Keratinocyte (primary cell): Measurements from ENCODE around the gene NCF2. TPM values are rescaled to one million over a fixed set of nuclear protein-coding genes. Genes with fewer than 3 reads are reported as not detected.

ENCODE experiments used
- DNase-seq: peaks from one replicate; pipeline ENCODE4 v3.0.0-alpha.2; 2011; ENCODE audit warnings: low read depth, missing footprints, low spot score
- FAIRE-seq: peaks from 2 replicates; lab custom pipeline; 2011; peaks lifted over from hg19 to GRCh38; lab: Jason Lieb, UNC
- H2AFZ ChIP-seq: 2 replicates; pipeline ENCODE4 v1.6.0; 2012; ENCODE audit warnings: low read length, control low read depth, inconsistent platforms; ENCODE audit not compliant: control insufficient read depth
- H3K27ac ChIP-seq: 2 replicates; pipeline ENCODE4 v1.5.1; 2011; ENCODE audit warnings: low read length; ENCODE audit not compliant: control insufficient read depth, insufficient read depth
- H3K27me3 ChIP-seq: 3 replicates; pipeline ENCODE4 v1.6.0; 2011; ENCODE audit warnings: low read length; ENCODE audit not compliant: control insufficient read depth, insufficient read depth; ENCODE audit errors: extremely low read depth
- H3K36me3 ChIP-seq, 2 experiments: 2 replicates in 1 of 2; 3 replicates in 1 of 2; pipeline ENCODE4 v1.5.1; 2011; ENCODE audit warnings: low read length in 2 of 2, mild to moderate bottlenecking in 1 of 2; ENCODE audit not compliant: control insufficient read depth in 2 of 2, insufficient read depth in 2 of 2; ENCODE audit errors: extremely low read depth in 1 of 2
- H3K4me1 ChIP-seq: 3 replicates; pipeline ENCODE4 v1.5.1; 2011; ENCODE audit warnings: low read length; ENCODE audit not compliant: control insufficient read depth, insufficient read depth; ENCODE audit errors: extremely low read depth
- H3K4me2 ChIP-seq: 3 replicates; pipeline ENCODE4 v1.6.0; 2011; ENCODE audit warnings: low read depth, low read length; ENCODE audit not compliant: control insufficient read depth, insufficient read depth; ENCODE audit errors: extremely low read depth
- H3K4me3 ChIP-seq, 3 experiments: fragments of 200-600 bp in 1 of 3; sonication (generic) in 1 of 3; 2 replicates in 2 of 3; 3 replicates in 1 of 3; pipeline ENCODE4 v1.5.1; 2011 to 2016; ENCODE audit warnings: low read length in 3 of 3, mild to moderate bottlenecking in 3 of 3, control low read depth in 2 of 3, inconsistent platforms in 1 of 3, low read depth in 1 of 3, mixed read lengths in 1 of 3, mixed run types in 1 of 3, moderate library complexity in 1 of 3; ENCODE audit not compliant: control insufficient read depth in 2 of 3, insufficient read depth in 2 of 3; ENCODE audit errors: extremely low read depth in 1 of 3
- H3K79me2 ChIP-seq: 2 replicates; pipeline ENCODE4 v1.6.0; 2012; ENCODE audit warnings: low read length; ENCODE audit not compliant: control insufficient read depth, insufficient read depth
- H3K9ac ChIP-seq: 3 replicates; pipeline ENCODE4 v1.6.0; 2011; ENCODE audit warnings: low read length; ENCODE audit not compliant: control insufficient read depth, insufficient read depth; ENCODE audit errors: extremely low read depth
- H3K9me1 ChIP-seq: 3 replicates; pipeline ENCODE4 v1.6.0; 2011; ENCODE audit warnings: low read length; ENCODE audit not compliant: control insufficient read depth, insufficient read depth; ENCODE audit errors: extremely low read depth
- H3K9me3 ChIP-seq: 2 replicates; pipeline ENCODE4 v1.5.1; 2012; ENCODE audit warnings: low read depth, low read length; ENCODE audit not compliant: control insufficient read depth
- H4K20me1 ChIP-seq: 3 replicates; pipeline ENCODE4 v1.6.0; 2011; ENCODE audit warnings: low read length; ENCODE audit not compliant: control insufficient read depth, insufficient read depth; ENCODE audit errors: extremely low read depth
- EZH2 ChIP-seq: IDR thresholded peaks from one replicate; pipeline ENCODE4 v1.6.1; 2012; ENCODE audit warnings: inconsistent platforms, mild to moderate bottlenecking, low read length, moderate library complexity
- dilution Hi-C: fragments of 300-500 bp; cut with MboI; formaldehyde crosslinking; loops from one replicate; pipeline ENCODE4 v1.7.0; 2020; ENCODE audit warnings: low sequenced_read_pairs; ENCODE audit not compliant: extremely low pct_ligation_motif_present
- polyA plus RNA-seq, 5 experiments: library from polyadenylated mRNA; depleted of rRNA in 3 of 5; stranded (reverse) in 3 of 5; stranded (forward) in 1 of 5; unstranded in 1 of 5; fragments of >200 nt; gene quantifications; 1 replicate in 1 of 5; 2 replicates in 3 of 5; 3 replicates in 1 of 5; pipeline versions ENCODE4 v1.2.1 to v1.2.3, GENCODE V29; 2011 to 2012; ENCODE audit warnings: missing spikeins in 2 of 5, low read depth in 1 of 5, low replicate concordance in 1 of 5
- TF ChIP-seq, protein P1 (sequence below), 3 experiments: IDR thresholded peaks in 1 of 3; conservative IDR thresholded peaks in 1 of 3; optimal IDR thresholded peaks in 1 of 3; 2 replicates in 2 of 3; 3 replicates in 1 of 3; pipeline versions ENCODE3 to v1.5.1; 2011; ENCODE audit warnings: low read length in 3 of 3, mild to moderate bottlenecking in 3 of 3, moderate library complexity in 2 of 3, control low read depth in 1 of 3, inconsistent platforms in 1 of 3; ENCODE audit not compliant: insufficient read depth in 2 of 3; ENCODE audit errors: extremely low read depth in 1 of 3

Gene NCF2
- polyA plus RNA-seq, 1 donor (not counting 4 experiments of a cell fraction or from before 2014, with no cell fraction given), result 9.2 TPM

- Histone ChIP-seq H3K9me1 (no peaks in the 10 kb centered on the region), H2AFZ (no peak overlapping the region), H3K27me3 (no peaks in the 10 kb centered on the region), H3K27ac (no peak overlapping the region), H3K9ac (no peak overlapping the region), H3K4me3 (no peak overlapping the region), H3K36me3 (peaks cover 0 to 2% of the 10 kb centered on the region in 2 experiments), H3K4me1 (peaks cover 12% of the 10 kb centered on the region), H3K4me2 (no peak overlapping the region), H3K9me3 (no peaks in the 10 kb centered on the region), H3K79me2 (no peaks in the 10 kb centered on the region), H4K20me1 (no peaks in the 10 kb centered on the region)
- dilution Hi-C loops, result no loop called here
- FAIRE-seq (no peak), DNase-seq (no peak)
- TF ChIP-seq EZH2, result no peak
- TF ChIP-seq, protein P1, sequence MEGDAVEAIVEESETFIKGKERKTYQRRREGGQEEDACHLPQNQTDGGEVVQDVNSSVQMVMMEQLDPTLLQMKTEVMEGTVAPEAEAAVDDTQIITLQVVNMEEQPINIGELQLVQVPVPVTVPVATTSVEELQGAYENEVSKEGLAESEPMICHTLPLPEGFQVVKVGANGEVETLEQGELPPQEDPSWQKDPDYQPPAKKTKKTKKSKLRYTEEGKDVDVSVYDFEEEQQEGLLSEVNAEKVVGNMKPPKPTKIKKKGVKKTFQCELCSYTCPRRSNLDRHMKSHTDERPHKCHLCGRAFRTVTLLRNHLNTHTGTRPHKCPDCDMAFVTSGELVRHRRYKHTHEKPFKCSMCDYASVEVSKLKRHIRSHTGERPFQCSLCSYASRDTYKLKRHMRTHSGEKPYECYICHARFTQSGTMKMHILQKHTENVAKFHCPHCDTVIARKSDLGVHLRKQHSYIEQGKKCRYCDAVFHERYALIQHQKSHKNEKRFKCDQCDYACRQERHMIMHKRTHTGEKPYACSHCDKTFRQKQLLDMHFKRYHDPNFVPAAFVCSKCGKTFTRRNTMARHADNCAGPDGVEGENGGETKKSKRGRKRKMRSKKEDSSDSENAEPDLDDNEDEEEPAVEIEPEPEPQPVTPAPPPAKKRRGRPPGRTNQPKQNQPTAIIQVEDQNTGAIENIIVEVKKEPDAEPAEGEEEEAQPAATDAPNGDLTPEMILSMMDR (optimal IDR thresholded peaks at IDR 0.05 in 1 of 3, IDR thresholded peaks at IDR 0.05 in 1 of 3, conservative IDR thresholded peaks at IDR 0.05 in 1 of 3; ENCODE audit: extremely low read depth in 1 of 3, insufficient read depth in 2 of 3, low read length in 3 of 3), result no peak
Observed at GRCh38 chr1:183570451-183570850, 19.8 kb downstream of the NCF2 start.

DNA sequence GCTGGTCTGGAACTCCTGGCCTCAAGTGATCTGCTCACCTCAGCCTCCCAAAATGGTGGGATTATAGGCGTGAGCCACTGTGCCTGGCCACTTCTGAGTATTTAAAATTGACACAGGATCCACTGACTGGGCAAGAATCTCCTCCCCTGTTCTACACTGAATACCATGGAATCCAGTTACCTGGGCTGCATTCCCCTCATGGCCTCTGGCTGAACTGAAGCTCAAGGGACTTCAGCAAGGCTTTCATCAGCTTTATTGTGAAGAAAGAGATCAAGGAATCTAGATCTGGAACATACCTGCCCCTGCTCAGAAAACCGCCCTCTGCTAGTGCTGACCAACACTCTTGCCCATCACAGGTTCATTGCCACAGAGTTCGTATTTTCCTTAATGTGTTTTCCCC lies 20.5 kb downstream of the NCF2 start:
- TF ChIP-seq EZH2, result no peak
- TF ChIP-seq, protein P1 (optimal IDR thresholded peaks at IDR 0.05 in 1 of 3, IDR thresholded peaks at IDR 0.05 in 1 of 3, conservative IDR thresholded peaks at IDR 0.05 in 1 of 3; ENCODE audit: extremely low read depth in 1 of 3, insufficient read depth in 2 of 3, low read length in 3 of 3), result no peak
- Histone ChIP-seq H4K20me1 (no peaks in the 10 kb centered on the region), H3K4me1 (peaks cover 12% of the 10 kb centered on the region), H3K27ac (no peak overlapping the region), H2AFZ (no peak overlapping the region), H3K36me3 (peaks cover 0 to 2% of the 10 kb centered on the region in 2 experiments), H3K9me1 (no peaks in the 10 kb centered on the region), H3K9me3 (no peaks in the 10 kb centered on the region), H3K9ac (no peak overlapping the region), H3K4me3 (no peak overlapping the region), H3K27me3 (no peaks in the 10 kb centered on the region), H3K79me2 (no peaks in the 10 kb centered on the region), H3K4me2 (no peak overlapping the region)
- DNase-seq (no peak), FAIRE-seq (no peak)
- dilution Hi-C loops, result no loop called here
